HepG2 (cell line): ENCODE results near the gene RUFY2. TPM values are rescaled to one million over a fixed set of nuclear protein-coding genes. Genes with fewer than 3 reads are reported as not detected.

Experiments used
- ARNT ChIP-seq: fragments of 450-650 bp; IDR thresholded peaks from 2 replicates; pipeline ENCODE4 v1.6.1; 2017
- ARNTL ChIP-seq: sonication (generic); formaldehyde crosslinking; IDR thresholded peaks from 2 replicates; pipeline ENCODE4 v1.4.0; 2020; ENCODE audit warnings: mild to moderate bottlenecking, missing genetic modification reagents
- CEBPG ChIP-seq: IDR thresholded peaks from 2 replicates; pipeline ENCODE4 v1.6.1; 2016
- DMAP1 ChIP-seq: IDR thresholded peaks from 2 replicates; pipeline ENCODE4 v1.6.1; 2016
- HNRNPK ChIP-seq: fragments of 200-400 bp; formaldehyde crosslinking; IDR thresholded peaks from 2 replicates; pipeline ENCODE4 v1.6.1; 2018; ENCODE audit warnings: low read length, low read depth, moderate library complexity, mild to moderate bottlenecking; ENCODE audit not compliant: poor library complexity, severe bottlenecking
- HOXA9 ChIP-seq: sonication (generic); formaldehyde crosslinking; IDR thresholded peaks from 2 replicates; pipeline ENCODE4 v1.8.1; 2022; ENCODE audit warnings: missing genetic modification reagents, mild to moderate bottlenecking, moderate library complexity, borderline replicate concordance
- NFKB2 ChIP-seq: sonication (generic); formaldehyde crosslinking; IDR thresholded peaks from 2 replicates; pipeline ENCODE4 v1.4.0; 2020; ENCODE audit warnings: missing genetic modification reagents, borderline replicate concordance
- PHB2 ChIP-seq: fragments of 450-650 bp; IDR thresholded peaks from 2 replicates; pipeline ENCODE4 v1.6.1; 2018; ENCODE audit not compliant: partially characterized antibody
- POLR2AphosphoS5 ChIP-seq: IDR thresholded peaks from 2 replicates; pipeline ENCODE4 v1.6.1; 2012; ENCODE audit warnings: low read depth, low read length
- PRPF4 ChIP-seq: fragments of 200-400 bp; formaldehyde crosslinking; IDR thresholded peaks from 2 replicates; pipeline ENCODE4 v1.6.1; 2016; ENCODE audit warnings: low read length, low read depth; ENCODE audit not compliant: poor library complexity, severe bottlenecking
- RELA ChIP-seq: sonication (generic); formaldehyde crosslinking; IDR thresholded peaks from 2 replicates; pipeline ENCODE4 v1.4.0; 2020; ENCODE audit warnings: missing genetic modification reagents
- ZNF20 ChIP-seq: sonication (generic); formaldehyde crosslinking; IDR thresholded peaks from 2 replicates; pipeline ENCODE4 v1.4.0; 2020; ENCODE audit warnings: mild to moderate bottlenecking, moderate library complexity, missing genetic modification reagents
- ZNF205 ChIP-seq: IDR thresholded peaks from 2 replicates; pipeline ENCODE4 v1.6.1; 2018; ENCODE audit warnings: missing biosample characterization, missing genetic modification reagents
- ZNF224 ChIP-seq: sonication (generic); formaldehyde crosslinking; IDR thresholded peaks from 2 replicates; pipeline ENCODE4 v1.5.0; 2020; ENCODE audit warnings: mild to moderate bottlenecking, missing genetic modification reagents
- ZNF431 ChIP-seq: sonication (generic); formaldehyde crosslinking; IDR thresholded peaks from 2 replicates; pipeline ENCODE4 v1.9.0; 2022; ENCODE audit warnings: missing genetic modification reagents, low read depth, mild to moderate bottlenecking, borderline replicate concordance
- ZNF550 ChIP-seq: sonication (generic); formaldehyde crosslinking; IDR thresholded peaks from 2 replicates; pipeline ENCODE4 v1.4.0; 2020; ENCODE audit warnings: mild to moderate bottlenecking, missing genetic modification reagents, borderline replicate concordance
- ZNF556 ChIP-seq: sonication (generic); formaldehyde crosslinking; IDR thresholded peaks from 2 replicates; pipeline ENCODE4 v1.4.0; 2020; ENCODE audit warnings: mild to moderate bottlenecking, missing genetic modification reagents, borderline replicate concordance
- ZSCAN22 ChIP-seq: sonication (generic); formaldehyde crosslinking; IDR thresholded peaks from 2 replicates; pipeline ENCODE4 v1.4.0; 2020; ENCODE audit warnings: mild to moderate bottlenecking, missing genetic modification reagents
- polyA plus RNA-seq, 8 experiments: library from polyadenylated mRNA; depleted of rRNA in 3 of 8; stranded (reverse) in 7 of 8; unstranded in 1 of 8; fragments of >200 nt; fragmentation: Illumina TruSeq in 4 of 8; extraction: Trizol in 4 of 8; gene quantifications; 2 replicates each; pipeline versions ENCODE4 v1.2.1 to v1.2.3, GENCODE V29; 2011 to 2016; ENCODE audit warnings: low read depth in 4 of 8, missing spikeins in 1 of 8, mixed read lengths in 1 of 8; ENCODE audit not compliant: insufficient read depth in 1 of 8
- total RNA-seq, 5 experiments: library from RNA; depleted of rRNA; stranded (reverse); fragments of >200 nt; fragmentation: Illumina TruSeq; extraction: Trizol; gene quantifications; 2 replicates each; pipeline ENCODE4 v1.2.3, GENCODE V29; 2016; ENCODE audit warnings: low read depth in 1 of 5
- TF ChIP-seq, protein P1 (sequence below): sonication (generic); formaldehyde crosslinking; IDR thresholded peaks from 2 replicates; pipeline ENCODE4 v1.5.1; 2020; ENCODE audit warnings: mild to moderate bottlenecking, missing genetic modification reagents, borderline replicate concordance
- TF ChIP-seq, protein P2 (sequence below): sonication (generic); formaldehyde crosslinking; IDR thresholded peaks from 2 replicates; pipeline ENCODE4 v1.5.0; 2020; ENCODE audit warnings: mild to moderate bottlenecking, missing genetic modification reagents, borderline replicate concordance
- TF ChIP-seq, protein P3 (sequence below): sonication (generic); formaldehyde crosslinking; IDR thresholded peaks from 2 replicates; pipeline ENCODE4 v1.4.0; 2020; ENCODE audit warnings: mild to moderate bottlenecking, missing genetic modification reagents
- TF ChIP-seq, protein P4 (sequence below): sonication (generic); formaldehyde crosslinking; IDR thresholded peaks from 2 replicates; pipeline ENCODE4 v1.4.0; 2020; ENCODE audit warnings: missing genetic modification reagents

RUFY2 gene
- total and polyA plus RNA-seq, 2 of the 13 experiments (the other 11 are each of a cell fraction or from before 2014, with no cell fraction given), result 10.1 to 16.1 TPM

DNA sequence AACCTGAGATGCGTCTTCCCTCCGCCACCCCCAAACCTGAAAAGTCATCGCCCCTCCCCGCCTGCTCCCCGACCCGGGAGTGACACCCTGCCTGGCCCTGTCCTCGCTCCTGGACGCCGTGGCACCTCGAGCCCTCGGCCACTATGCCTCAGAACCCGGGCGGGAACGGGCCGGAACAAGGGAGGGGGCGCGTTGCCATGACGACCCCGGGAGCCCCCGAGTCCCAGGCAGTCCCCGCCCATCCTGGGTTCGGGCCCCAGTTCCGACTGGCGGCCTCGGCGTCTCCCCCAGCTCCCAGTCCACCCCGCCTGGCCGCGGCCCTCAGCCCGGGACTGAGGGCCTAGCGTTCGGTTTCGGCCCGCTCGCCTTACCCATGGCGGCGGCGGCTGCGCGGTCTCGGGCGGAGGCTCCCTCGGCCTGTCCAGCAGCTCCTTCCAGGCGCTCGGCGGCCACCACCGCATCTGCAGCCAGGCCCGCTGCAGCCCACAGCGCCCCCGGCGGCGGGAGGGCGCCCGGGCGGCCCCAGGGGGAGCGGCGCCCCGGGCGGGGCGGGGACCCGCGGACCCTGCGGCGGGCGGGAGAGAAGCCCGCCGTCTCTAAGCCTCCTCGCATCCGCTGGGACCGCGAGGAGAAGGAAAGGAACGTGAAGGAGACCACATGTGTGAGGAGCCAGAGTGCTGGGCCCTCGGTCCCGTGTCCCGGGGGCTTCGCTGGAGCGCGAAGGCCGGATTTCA, at the start of gene RUFY2 (continued):
- TF ChIP-seq, protein P1, sequence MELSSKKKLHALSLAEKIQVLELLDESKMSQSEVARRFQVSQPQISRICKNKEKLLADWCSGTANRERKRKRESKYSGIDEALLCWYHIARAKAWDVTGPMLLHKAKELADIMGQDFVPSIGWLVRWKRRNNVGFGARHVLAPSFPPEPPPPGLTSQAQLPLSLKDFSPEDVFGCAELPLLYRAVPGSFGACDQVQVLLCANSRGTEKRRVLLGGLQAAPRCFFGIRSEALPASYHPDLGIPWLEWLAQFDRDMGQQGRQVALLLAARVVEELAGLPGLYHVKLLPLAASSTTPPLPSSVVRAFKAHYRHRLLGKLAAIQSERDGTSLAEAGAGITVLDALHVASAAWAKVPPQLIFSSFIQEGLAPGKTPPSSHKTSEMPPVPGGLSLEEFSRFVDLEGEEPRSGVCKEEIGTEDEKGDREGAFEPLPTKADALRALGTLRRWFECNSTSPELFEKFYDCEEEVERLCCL (CRISPR knock-in tag), result no peak
- TF ChIP-seq ZSCAN22 (CRISPR knock-in tag) (no peak), NFKB2 (CRISPR knock-in tag) (peak; percentile 21; the same call in 1 of the 2 replicates), ZNF431 (no peak), RELA (CRISPR knock-in tag) (no peak), ZNF550 (CRISPR knock-in tag) (no peak), PRPF4 (no peak), ZNF20 (no peak), CEBPG (no peak), ZNF205 (no peak), ZNF556 (CRISPR knock-in tag) (no peak), DMAP1 (CRISPR knock-in tag) (no peak; the same call in 1 of the 2 replicates), ARNT (no peak), HOXA9 (CRISPR knock-in tag) (no peak), PHB2 (no peak), HNRNPK (peak; percentile 59), ZNF224 (CRISPR knock-in tag) (no peak), POLR2AphosphoS5 (peak; percentile 44; the same call in 1 of the 2 replicates), ARNTL (CRISPR knock-in tag) (no peak)
- TF ChIP-seq, protein P2, sequence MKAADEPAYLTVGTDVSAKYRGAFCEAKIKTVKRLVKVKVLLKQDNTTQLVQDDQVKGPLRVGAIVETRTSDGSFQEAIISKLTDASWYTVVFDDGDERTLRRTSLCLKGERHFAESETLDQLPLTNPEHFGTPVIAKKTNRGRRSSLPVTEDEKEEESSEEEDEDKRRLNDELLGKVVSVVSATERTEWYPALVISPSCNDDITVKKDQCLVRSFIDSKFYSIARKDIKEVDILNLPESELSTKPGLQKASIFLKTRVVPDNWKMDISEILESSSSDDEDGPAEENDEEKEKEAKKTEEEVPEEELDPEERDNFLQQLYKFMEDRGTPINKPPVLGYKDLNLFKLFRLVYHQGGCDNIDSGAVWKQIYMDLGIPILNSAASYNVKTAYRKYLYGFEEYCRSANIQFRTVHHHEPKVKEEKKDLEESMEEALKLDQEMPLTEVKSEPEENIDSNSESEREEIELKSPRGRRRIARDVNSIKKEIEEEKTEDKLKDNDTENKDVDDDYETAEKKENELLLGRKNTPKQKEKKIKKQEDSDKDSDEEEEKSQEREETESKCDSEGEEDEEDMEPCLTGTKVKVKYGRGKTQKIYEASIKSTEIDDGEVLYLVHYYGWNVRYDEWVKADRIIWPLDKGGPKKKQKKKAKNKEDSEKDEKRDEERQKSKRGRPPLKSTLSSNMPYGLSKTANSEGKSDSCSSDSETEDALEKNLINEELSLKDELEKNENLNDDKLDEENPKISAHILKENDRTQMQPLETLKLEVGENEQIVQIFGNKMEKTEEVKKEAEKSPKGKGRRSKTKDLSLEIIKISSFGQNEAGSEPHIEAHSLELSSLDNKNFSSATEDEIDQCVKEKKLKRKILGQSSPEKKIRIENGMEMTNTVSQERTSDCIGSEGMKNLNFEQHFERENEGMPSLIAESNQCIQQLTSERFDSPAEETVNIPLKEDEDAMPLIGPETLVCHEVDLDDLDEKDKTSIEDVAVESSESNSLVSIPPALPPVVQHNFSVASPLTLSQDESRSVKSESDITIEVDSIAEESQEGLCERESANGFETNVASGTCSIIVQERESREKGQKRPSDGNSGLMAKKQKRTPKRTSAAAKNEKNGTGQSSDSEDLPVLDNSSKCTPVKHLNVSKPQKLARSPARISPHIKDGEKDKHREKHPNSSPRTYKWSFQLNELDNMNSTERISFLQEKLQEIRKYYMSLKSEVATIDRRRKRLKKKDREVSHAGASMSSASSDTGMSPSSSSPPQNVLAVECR (CRISPR knock-in tag), result peak; percentile 88
- TF ChIP-seq, protein P3, sequence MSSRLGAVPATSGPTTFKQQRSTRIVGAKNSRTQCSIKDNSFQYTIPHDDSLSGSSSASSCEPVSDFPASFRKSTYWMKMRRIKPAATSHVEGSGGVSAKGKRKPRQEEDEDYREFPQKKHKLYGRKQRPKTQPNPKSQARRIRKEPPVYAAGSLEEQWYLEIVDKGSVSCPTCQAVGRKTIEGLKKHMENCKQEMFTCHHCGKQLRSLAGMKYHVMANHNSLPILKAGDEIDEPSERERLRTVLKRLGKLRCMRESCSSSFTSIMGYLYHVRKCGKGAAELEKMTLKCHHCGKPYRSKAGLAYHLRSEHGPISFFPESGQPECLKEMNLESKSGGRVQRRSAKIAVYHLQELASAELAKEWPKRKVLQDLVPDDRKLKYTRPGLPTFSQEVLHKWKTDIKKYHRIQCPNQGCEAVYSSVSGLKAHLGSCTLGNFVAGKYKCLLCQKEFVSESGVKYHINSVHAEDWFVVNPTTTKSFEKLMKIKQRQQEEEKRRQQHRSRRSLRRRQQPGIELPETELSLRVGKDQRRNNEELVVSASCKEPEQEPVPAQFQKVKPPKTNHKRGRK (CRISPR knock-in tag), result no peak
- TF ChIP-seq, protein P4, sequence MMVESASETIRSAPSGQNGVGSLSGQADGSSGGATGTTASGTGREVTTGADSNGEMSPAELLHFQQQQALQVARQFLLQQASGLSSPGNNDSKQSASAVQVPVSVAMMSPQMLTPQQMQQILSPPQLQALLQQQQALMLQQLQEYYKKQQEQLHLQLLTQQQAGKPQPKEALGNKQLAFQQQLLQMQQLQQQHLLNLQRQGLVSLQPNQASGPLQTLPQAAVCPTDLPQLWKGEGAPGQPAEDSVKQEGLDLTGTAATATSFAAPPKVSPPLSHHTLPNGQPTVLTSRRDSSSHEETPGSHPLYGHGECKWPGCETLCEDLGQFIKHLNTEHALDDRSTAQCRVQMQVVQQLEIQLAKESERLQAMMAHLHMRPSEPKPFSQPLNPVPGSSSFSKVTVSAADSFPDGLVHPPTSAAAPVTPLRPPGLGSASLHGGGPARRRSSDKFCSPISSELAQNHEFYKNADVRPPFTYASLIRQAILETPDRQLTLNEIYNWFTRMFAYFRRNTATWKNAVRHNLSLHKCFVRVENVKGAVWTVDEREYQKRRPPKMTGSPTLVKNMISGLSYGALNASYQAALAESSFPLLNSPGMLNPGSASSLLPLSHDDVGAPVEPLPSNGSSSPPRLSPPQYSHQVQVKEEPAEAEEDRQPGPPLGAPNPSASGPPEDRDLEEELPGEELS (CRISPR knock-in tag), result no peak
